HG03159 (cell line): ENCODE results near the gene KCNIP4.

ENCODE experiments used
- ATAC-seq: cut with Tn5 transposase; IDR thresholded peaks from one replicate; pipeline ENCODE4 v1.9.1; 2021; ENCODE audit warnings: mild to moderate bottlenecking, moderate library complexity; ENCODE audit not compliant: unreplicated experiment

KCNIP4 gene

GRCh38 chr4:20895988-20896387, 1052.6 kb downstream of the KCNIP4 start:
- no peak for ATAC-seq

DNA sequence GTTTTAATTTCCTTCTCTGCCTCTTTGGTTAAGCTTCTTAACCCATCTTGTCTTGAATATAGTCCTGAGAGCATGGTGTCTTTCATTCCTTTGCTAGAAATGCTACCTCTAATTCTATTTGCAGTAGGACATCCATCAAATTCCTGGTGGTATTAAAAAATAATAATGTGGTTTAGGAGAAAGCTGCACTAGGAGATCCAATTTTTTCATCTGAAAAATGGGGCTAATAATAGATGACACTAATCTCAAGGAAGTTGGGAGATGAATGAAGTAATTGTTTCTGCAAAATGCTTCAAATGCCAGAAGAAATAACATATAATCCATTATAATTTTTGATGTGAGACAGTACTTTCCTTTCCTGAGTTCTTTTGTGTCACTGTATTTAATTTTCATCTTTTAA, 1053.4 kb downstream of the KCNIP4 start:
- ATAC-seq = no peak

DNA sequence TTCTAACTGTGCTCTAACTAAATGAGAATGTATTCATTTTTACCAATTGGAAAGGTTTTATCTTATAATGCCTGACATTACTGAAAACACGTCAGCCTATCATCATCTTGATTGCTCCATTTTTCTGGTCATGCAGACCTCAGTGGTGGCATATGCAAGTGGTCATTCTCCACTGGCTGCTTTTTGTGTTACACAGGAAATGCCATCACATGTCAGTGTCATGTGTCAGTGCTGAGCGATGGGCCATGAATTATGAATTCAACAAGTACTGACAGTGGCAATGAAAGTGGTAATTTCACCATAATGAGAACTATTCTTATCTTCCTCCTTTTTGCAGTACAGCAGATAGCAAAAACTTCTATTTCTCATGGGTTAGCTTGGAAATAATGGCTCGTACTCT, 1057.8 kb downstream of the KCNIP4 start:
- ATAC-seq = no peak

DNA sequence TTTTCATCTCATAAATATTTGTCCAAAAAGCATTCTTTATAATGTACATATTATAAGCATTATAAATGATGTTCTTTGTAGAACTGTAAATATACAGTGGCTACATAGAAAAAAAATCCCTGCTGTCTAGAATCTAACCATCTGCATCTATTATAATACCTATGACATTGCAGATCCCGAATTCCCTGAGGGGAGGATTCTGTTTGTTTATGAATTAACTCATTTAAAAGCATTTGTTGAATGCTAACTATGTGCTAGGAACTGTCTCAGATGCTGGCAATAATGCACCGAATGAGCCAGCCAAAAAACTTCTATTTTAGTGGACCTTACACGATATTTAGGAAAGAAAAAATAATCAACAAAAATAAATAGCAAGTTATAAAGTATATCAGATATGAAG, 1058.7 kb downstream of the KCNIP4 start:
- ATAC-seq = no peak

DNA sequence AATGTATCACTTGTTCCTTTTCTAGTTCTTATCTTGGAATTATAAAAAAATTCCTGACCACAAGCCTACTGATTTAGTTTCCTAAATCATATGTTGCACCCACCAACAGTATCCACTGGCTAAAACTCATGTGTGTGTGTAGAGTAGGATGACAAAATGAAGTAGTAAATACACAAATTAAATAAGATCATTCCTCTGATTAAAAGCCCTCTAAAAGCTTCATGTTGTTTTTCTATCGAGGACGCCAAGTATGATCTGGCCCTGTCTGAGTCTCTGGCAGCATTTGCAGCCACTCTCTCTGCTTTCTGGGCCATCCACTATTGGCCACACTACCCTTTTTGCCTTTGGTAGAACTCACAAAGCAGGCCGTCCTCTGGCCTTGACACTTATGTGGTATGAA, 1064.9 kb downstream of the KCNIP4 start:
- ATAC-seq = no peak

GRCh38 chr4:20883231-20883630, 1065.3 kb downstream of the KCNIP4 start:
- no peak for ATAC-seq

GRCh38 chr4:20882500-20882899, 1066.1 kb downstream of the KCNIP4 start:
- ATAC-seq = no peak

- ATAC-seq = no peak
These were observed 1066.9 kb downstream of the KCNIP4 start for GRCh38 chr4:20881658-20882057.

GRCh38 chr4:20878806-20879205, 1069.8 kb downstream of the KCNIP4 start:
- ATAC-seq = no peak

DNA sequence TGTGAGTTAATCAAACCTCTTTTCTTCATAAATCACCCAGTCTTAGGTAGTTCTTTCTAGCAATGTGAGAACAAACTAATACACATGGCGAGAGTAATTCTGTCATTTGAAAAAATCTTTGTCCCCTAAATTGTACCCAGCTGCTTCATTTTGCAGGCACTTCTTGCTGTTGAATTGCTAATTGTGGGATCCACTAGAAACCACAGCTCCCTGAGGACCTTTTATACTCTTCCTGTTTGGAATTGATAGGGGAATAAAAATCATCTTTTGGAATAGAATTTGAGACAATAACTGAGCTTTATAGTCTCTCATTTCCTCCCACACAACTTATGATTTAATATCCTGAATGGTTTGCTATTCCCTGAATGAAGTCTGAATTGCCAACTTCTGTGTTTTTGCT, 1078.1 kb downstream of the KCNIP4 start:
- ATAC-seq = no peak

DNA sequence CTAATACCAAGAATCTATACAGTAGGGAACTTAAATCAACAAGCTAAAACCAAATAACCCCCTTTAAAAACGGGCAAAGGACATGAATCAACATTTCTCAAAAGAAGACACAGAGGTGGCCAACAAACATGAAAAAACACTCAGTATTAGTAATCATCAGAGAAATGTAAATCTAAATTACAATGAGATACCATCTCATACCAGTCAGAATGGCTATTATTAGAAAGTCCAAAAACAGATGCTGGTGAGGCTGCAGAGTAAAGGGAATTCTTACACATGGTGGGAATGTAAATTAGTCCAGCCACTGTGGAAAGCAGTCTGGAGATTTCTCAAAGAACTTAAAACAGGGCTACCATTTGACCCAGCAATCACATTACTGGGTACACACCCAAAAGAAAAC, 1080.5 kb downstream of the KCNIP4 start:
- no peak for ATAC-seq

- no peak for ATAC-seq
These were observed 1087.7 kb downstream of the KCNIP4 start for GRCh38 chr4:20860878-20861277.

DNA sequence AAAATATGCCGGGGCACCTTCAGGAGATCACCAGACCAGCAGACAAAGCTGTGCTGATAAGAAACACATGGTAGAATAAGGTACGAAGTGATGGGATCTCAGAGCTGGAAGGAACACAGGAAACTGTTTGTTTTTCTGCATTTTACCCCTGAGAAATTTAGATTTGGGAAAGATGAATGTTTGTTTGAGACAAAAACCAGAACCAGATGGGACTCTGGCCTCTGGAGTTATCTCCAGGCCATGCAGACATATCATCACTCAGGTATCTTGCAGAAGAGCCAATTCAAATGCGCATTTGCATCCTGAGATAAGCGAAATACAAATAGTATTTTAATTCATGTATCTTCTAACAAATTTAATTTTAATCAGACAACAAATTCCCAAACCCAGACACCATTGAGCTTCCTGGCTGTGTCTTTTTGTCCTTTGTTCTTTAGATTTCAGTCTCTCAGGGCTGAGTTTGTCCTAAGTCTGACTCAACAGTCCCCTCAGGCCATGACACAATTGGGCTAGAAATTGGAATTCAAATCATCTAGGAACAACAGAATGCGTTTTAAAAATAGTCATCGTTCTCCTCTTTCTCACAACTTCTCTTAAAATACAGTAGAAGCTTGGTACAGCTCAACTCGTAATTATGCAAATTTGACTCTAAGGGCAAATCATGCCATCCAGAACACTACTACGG, 1089.3 kb downstream of the KCNIP4 start:
- ATAC-seq = no peak

- no peak for ATAC-seq
These were observed 1091.5 kb downstream of the KCNIP4 start for GRCh38 chr4:20857081-20857480.

- ATAC-seq = no peak
These were observed 1101.3 kb downstream of the KCNIP4 start for GRCh38 chr4:20847124-20847747.

DNA sequence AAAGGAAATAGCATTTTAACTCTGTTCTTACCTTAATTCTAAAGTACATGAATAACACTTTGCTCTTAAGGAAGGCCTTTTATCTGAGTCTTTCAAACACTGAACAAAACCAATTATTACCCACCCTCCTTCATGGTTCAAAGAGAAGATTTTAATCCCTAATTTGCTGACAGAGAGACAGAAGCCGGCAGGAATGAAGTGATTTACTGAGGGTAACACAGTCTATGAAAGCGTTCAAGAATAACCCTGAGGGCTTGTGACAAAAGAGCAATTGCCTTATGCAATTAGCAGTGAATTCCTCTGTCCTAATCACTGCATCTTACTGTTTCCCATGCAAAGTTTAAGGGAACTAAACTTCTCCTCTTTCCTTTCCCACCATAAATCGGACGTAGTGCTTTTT, 1104.3 kb downstream of the KCNIP4 start:
- no peak for ATAC-seq

DNA sequence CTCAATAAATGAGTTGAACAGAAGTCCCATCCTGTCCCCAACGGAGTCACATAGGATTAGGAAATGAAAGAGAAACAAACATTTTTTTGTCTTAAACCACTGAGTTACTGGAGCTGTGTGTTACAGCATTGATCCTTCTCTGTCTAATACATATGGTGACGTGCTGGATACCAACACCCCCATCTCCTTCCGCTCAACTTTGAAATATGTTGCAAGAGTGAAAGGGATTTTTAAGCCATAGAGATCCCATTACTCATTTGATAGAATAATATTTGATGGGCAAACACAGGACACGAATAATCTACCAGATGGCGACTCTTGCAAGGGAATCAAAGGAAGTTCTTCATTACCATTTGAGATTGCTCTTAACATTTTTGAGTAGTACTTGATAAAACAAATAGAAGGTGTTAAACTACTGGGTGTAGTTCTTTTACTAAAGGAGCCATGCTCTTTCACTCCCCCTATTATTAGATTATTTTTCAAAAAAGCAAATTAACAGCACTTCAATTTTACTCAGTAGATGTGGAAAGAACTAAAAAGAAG, 1107.9 kb downstream of the KCNIP4 start:
- no peak for ATAC-seq

- ATAC-seq = no peak
These were observed 1108.6 kb downstream of the KCNIP4 start for GRCh38 chr4:20839957-20840356.

DNA sequence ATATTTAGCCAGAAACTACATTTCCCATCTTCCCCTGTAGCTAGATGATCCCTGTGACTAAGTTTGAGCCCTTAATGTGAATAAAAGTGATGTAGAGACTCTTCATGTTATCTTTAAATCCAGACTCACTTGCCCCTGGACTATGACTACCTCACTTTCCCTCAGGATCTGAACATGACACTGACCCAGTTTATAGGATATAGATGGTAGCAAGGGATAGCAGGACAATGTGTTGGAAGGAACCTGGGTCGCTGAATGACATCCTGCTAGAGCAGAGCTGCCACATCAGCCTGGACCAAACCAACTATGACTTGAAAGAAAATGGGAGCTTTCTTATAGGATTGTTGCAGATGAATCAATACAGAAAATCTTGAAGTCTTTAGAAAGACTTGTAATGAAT, 1110.1 kb downstream of the KCNIP4 start:
- no peak for ATAC-seq

DNA sequence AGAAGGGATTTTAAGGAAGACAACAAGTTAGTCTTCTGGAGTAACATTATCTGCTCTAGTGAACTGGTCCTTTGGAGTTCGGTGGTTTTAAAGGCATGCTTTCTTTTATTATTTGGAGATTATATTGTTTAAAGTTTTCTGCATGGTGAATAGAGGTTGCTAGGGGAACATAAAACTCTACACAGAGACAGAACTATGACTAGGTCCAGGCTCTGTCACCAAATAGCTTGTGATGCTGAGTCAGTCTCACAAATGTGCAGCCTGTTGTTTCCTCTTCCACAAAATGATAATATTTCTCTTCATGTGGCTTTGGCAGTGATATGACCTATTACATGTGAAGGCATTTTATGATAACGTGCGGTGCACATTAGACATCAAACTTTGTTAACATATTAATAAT, 1115.7 kb downstream of the KCNIP4 start:
- no peak for ATAC-seq

GRCh38 chr4:20831746-20832145, 1116.8 kb downstream of the KCNIP4 start:
- ATAC-seq = no peak

- no peak for ATAC-seq
These were observed 1118.8 kb downstream of the KCNIP4 start for GRCh38 chr4:20829617-20830357.
